ENCODE measurements around the gene PRMT6. TPM values are rescaled to one million over a fixed set of nuclear protein-coding genes. Genes with fewer than 3 reads are reported as not detected.

PRMT6 gene
- total and polyA plus RNA-seq, 10 of the 15 experiments (the other 5 are each of a cell fraction or from before 2014, with no cell fraction given), result 6.0 to 38.6 (median 26.3) TPM

GRCh38 chr1:107056426-107057196, at the start of gene PRMT6 (continued):
- peak in 1 of 2 experiments; percentile 33; a peak in 1 of 4 replicates for TF ChIP-seq ETV6 (conservative IDR thresholded peaks at IDR 0.05 in 1 of 2, IDR thresholded peaks at IDR 0.05 in 1 of 2; ENCODE audit: borderline replicate concordance in 1 of 2, low read depth in 1 of 2)
- TF ChIP-seq, protein P1, sequence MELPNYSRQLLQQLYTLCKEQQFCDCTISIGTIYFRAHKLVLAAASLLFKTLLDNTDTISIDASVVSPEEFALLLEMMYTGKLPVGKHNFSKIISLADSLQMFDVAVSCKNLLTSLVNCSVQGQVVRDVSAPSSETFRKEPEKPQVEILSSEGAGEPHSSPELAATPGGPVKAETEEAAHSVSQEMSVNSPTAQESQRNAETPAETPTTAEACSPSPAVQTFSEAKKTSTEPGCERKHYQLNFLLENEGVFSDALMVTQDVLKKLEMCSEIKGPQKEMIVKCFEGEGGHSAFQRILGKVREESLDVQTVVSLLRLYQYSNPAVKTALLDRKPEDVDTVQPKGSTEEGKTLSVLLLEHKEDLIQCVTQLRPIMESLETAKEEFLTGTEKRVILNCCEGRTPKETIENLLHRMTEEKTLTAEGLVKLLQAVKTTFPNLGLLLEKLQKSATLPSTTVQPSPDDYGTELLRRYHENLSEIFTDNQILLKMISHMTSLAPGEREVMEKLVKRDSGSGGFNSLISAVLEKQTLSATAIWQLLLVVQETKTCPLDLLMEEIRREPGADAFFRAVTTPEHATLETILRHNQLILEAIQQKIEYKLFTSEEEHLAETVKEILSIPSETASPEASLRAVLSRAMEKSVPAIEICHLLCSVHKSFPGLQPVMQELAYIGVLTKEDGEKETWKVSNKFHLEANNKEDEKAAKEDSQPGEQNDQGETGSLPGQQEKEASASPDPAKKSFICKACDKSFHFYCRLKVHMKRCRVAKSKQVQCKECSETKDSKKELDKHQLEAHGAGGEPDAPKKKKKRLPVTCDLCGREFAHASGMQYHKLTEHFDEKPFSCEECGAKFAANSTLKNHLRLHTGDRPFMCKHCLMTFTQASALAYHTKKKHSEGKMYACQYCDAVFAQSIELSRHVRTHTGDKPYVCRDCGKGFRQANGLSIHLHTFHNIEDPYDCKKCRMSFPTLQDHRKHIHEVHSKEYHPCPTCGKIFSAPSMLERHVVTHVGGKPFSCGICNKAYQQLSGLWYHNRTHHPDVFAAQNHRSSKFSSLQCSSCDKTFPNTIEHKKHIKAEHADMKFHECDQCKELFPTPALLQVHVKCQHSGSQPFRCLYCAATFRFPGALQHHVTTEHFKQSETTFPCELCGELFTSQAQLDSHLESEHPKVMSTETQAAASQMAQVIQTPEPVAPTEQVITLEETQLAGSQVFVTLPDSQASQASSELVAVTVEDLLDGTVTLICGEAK (IDR thresholded peaks at IDR 0.05; ENCODE audit: borderline replicate concordance), result peak; percentile 66; the same call in 1 of the 2 replicates
- TF ChIP-seq ZNF384 (IDR thresholded peaks at IDR 0.05; ENCODE audit: borderline replicate concordance, low read depth, low read length), result no peak
- TF ChIP-seq, protein P2, sequence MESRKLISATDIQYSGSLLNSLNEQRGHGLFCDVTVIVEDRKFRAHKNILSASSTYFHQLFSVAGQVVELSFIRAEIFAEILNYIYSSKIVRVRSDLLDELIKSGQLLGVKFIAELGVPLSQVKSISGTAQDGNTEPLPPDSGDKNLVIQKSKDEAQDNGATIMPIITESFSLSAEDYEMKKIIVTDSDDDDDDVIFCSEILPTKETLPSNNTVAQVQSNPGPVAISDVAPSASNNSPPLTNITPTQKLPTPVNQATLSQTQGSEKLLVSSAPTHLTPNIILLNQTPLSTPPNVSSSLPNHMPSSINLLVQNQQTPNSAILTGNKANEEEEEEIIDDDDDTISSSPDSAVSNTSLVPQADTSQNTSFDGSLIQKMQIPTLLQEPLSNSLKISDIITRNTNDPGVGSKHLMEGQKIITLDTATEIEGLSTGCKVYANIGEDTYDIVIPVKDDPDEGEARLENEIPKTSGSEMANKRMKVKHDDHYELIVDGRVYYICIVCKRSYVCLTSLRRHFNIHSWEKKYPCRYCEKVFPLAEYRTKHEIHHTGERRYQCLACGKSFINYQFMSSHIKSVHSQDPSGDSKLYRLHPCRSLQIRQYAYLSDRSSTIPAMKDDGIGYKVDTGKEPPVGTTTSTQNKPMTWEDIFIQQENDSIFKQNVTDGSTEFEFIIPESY (IDR thresholded peaks at IDR 0.05), result no peak
- TF ChIP-seq, protein P3, sequence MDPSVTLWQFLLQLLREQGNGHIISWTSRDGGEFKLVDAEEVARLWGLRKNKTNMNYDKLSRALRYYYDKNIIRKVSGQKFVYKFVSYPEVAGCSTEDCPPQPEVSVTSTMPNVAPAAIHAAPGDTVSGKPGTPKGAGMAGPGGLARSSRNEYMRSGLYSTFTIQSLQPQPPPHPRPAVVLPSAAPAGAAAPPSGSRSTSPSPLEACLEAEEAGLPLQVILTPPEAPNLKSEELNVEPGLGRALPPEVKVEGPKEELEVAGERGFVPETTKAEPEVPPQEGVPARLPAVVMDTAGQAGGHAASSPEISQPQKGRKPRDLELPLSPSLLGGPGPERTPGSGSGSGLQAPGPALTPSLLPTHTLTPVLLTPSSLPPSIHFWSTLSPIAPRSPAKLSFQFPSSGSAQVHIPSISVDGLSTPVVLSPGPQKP (IDR thresholded peaks at IDR 0.05; ENCODE audit: low read depth, low read length), result peak; percentile 62
- TF ChIP-seq TBL1XR1 (IDR thresholded peaks at IDR 0.05; ENCODE audit: low read depth, low read length), result no peak
- TF ChIP-seq EGR1 (IDR thresholded peaks at IDR 0.05; ENCODE audit: borderline replicate concordance in 1 of 2, low read depth in 2 of 2, low read length in 2 of 2), result peak in 1 of 2 experiments; percentile 43; a peak in 1 of 3 replicates
- no peak for TF ChIP-seq SMARCA5 (IDR thresholded peaks at IDR 0.05)
- no peak for TF ChIP-seq NR2C2 (IDR thresholded peaks at IDR 0.05; ENCODE audit: borderline replicate concordance, control insufficient read depth, insufficient read length, low read depth)
- TF ChIP-seq MEF2B (IDR thresholded peaks at IDR 0.05; ENCODE audit: partially characterized antibody, poor library complexity, severe bottlenecking), result peak; percentile 18
- no peak for TF ChIP-seq PAX5 (IDR thresholded peaks at IDR 0.05; ENCODE audit: borderline replicate concordance, low read depth, low read length)
- TF ChIP-seq ZNF24 (IDR thresholded peaks at IDR 0.05), result no peak
- TF ChIP-seq BMI1 (IDR thresholded peaks at IDR 0.05; ENCODE audit: borderline replicate concordance), result no peak
- no peak for TF ChIP-seq RFX5 (IDR thresholded peaks at IDR 0.05; ENCODE audit: low read depth, low read length)
- no peak for TF ChIP-seq ZNF622 (IDR thresholded peaks at IDR 0.05)
- TF ChIP-seq YY1 (IDR thresholded peaks at IDR 0.05; ENCODE audit: low read depth, low read length), result peak; percentile 95
- 0 out of 2 replicates have a peak, but pooled peaks have one; percentile 13 for TF ChIP-seq ZBED1 (IDR thresholded peaks at IDR 0.05; ENCODE audit: borderline replicate concordance)
- peak; percentile 65; the same call in 1 of the 2 replicates for TF ChIP-seq CREB1 (IDR thresholded peaks at IDR 0.05; ENCODE audit: low read depth)
- TF ChIP-seq GATAD2B (conservative IDR thresholded peaks at IDR 0.05; ENCODE audit: low read depth), result peak; percentile 81
- no peak for TF ChIP-seq FOS (IDR thresholded peaks at IDR 0.05; ENCODE audit: borderline replicate concordance, extremely low read depth, insufficient read length)
- peak; percentile 78 for TF ChIP-seq CBX5 (IDR thresholded peaks at IDR 0.05; ENCODE audit: low read depth)
- no peak; the same call in 1 of the 2 replicates for TF ChIP-seq FOXM1 (IDR thresholded peaks at IDR 0.05; ENCODE audit: low read depth, low read length)
- 0 out of 2 replicates have a peak, but pooled peaks have one; percentile 11 for TF ChIP-seq NR2F1 (conservative IDR thresholded peaks at IDR 0.05)
- TF ChIP-seq TCF7 (IDR thresholded peaks at IDR 0.05; ENCODE audit: borderline replicate concordance), result no peak

All from GM12878 (cell line).